ENCODE results near the gene CRNN.

The CRNN gene

DNA sequence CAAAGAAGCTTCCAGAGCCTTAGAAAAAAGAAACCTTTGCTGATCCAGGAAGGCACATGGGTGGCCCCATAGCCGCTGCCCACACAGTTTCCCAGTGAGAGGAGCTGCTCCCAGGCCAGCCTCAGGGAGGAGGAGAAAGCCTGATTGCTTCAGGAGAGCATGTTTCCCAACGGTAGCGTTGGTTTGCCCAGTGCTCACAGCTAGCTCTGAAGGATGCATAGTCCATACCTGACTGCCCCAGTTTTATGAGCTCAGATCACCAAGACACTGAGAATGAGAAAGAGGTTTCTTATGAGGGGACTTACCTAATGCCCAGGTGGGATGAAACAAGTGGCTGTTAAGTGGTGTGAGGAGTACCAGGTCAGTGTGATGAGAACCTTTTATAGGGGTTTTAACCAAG lies at the start of gene CRNN:
Gene CRNN (minus strand): TSS at position 355 of the 400 bp plus-strand sequence. CDS start 2,030 bp downstream, outside the sequence.
- no peak for DNase-seq (ENCODE audit: low read depth)

- no peak for DNase-seq (ENCODE audit: low read depth)
Observed at GRCh38 chr1:152462636-152463035, 48.6 kb upstream of the CRNN start.

DNA sequence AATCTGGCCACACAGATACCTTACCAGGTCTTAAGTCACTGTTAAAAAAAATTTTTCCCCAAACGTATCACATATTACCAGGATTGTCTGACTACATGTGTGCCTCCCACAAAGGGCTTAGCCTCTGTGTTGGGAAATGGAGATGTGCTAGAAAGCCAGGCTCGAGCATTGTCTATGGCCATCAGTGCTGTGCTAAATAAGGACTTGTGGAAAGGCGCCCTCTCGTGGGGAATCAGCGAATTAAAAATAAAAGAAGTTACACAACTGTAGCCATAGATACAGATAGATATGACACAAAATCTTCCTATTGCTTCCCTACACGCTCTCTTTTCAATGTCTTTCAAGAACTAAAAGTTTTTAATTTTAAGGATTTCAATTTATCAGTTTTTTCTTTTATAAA lies 47.5 kb upstream of the CRNN start:
- peak; percentile 40 for DNase-seq (ENCODE audit: low read depth)

DNA sequence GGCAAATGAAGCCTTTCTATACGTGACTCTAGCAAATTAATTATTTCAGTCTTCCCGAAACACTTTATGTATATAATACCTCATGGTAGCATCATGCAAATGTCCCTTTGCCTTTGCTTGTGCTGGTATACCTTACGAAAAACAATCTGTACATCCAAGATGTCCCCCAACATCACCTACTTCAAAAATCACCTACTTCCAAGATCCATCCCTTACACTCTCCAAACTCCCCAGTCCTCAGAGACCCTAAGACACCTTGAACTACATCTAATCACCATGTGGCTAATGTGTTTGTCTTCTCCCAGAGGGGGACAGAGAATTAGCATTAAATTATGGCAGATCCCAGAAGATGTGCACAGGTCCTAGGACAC lies 46.5 kb upstream of the CRNN start:
- DNase-seq (ENCODE audit: low read depth): no peak

DNA sequence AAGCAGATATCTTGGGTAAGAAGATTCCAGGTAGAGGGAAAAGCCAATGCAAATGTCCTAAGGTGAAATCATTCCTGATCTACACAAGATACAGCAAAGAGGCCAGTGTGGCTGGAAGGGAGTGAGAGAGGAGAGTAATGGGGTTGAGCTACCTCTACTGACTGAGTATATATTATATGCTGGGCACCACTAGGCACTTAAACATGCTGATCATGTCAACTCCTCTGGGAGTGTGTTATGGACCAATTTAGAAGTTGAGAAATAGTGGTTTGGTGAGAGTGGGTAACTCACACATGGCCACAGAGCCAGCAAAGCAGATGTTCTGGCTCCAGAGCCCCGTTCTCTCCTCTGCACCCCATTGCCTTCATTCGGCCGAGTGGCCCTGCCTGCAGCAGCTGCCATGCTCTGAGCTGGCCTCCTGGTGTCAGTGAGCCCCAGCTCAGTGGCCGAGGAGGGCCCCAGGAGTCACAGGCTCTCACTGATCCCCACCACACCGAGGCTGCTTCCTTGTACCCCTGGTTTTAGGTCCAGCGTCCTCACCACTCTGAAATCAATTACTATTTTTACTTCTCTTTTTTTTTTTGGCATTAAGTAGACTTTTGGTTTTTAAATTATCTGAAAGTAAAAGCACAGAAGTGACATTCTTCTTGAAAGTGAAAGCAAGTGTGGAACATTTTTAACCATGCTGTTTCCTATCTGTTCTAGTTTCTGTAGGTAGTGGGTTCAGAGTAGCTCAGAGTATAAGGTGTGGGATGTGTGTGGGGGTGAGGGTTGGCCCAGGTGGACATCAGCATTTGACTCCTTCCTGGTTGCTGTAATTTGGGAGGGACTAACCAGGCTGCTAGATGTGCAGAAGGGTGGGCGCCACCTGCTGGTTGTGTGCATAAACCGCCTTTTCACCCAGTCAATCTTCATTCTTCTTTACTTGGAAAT lies 45.8 kb upstream of the CRNN start:
- DNase-seq (ENCODE audit: low read depth): peak; percentile 63

DNA sequence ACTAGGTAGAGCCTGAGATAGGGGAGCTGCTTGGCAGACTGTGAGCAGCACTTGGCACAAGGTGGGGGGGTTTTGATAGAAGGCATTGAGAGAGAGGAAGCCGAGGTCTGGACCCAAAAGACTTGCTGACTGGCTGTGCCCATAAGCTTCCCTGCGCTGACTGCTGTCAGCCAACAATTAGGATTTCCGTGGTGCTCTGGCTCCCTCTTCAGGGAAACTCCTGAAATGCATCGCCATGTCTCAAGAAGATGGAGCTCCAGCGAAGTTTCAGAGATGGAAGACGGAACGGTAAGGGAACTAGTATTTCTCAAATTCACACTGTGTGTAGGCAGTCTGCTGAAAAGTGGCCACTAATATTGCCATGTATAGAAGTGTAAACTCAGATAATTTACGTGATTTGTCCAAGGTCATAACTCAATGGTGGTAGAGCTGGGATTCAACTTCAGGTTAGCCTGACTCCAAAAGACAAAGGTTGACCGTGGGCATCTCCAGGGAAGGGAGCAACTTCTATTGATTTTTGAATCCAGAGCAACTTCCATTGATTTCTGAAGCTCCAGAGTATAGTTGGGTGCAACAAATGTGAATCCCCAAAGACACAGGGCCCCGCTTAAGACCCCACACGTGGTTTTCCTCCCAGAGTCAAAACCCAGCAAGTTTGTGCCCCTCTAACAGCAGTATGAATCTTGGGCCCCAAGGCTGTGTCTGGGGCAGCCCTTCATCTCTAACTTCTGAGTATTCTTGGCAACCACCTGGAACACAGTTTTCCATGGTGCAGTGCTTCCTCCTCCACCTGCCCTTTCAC lies 44.5 kb upstream of the CRNN start:
- DNase-seq (ENCODE audit: low read depth): peak; percentile 78

DNA sequence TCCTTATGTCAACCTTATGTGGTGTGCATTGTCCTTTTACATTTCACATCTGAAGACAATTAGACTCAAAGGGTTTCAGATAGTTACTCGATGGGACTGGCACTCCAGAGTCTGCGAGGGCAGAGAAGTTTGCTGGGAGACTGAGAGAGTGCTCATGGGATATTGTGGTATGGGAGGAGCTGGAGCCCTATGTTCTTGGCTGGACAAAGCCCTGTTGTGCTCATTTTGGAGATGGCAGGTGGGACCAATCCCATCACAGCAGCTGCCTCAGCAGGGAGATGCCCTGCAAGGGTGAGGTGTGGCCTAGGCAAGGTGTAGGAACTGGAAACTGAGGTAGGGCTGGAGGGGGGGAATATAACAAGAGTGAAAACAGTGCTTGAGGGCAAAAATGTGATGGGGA lies 43.5 kb upstream of the CRNN start:
- no peak for DNase-seq (ENCODE audit: low read depth)

DNA sequence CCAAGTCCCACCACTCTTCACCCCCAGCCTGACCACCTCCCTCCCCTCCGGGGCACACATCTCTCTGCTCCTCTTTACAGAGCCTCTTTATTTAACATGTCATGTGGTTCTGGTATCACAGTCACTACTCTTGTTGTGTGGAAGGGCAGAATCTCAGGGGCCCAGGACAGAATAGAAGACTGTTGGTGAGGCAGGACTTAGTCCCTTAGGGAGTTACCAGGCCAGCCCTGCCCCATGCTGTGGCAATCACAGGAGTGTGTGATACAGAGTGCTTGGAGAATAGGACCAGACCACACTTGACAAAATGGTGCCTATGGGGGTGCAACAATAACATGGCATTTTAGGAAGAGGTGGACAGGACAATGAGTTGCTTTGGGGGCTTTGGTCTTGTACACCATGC lies 43.0 kb upstream of the CRNN start:
- DNase-seq (ENCODE audit: low read depth): no peak

DNA sequence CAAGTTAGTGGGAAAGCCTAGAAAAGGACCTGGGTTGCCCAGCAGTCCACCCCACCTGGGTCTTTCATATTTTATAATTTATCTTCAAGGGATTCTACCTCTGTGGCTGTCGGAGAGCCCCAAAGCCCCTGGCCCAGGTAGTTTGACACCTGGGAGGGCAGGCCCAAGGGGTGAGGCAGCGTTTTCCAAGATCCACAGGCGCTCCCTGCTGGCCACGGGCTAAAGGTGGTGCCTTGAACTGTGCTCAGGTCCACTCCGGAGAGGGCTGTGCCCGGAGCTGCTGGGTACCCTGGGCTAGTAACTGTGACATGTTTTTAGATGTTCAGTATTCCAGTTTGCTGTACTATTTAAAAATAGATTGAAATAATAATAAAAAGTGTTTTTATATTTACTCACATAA lies 37.2 kb upstream of the CRNN start:
- no peak for DNase-seq (ENCODE audit: low read depth)

GRCh38 chr1:152449661-152450060 lies 35.6 kb upstream of the CRNN start:
- no peak for DNase-seq (ENCODE audit: low read depth)

DNA sequence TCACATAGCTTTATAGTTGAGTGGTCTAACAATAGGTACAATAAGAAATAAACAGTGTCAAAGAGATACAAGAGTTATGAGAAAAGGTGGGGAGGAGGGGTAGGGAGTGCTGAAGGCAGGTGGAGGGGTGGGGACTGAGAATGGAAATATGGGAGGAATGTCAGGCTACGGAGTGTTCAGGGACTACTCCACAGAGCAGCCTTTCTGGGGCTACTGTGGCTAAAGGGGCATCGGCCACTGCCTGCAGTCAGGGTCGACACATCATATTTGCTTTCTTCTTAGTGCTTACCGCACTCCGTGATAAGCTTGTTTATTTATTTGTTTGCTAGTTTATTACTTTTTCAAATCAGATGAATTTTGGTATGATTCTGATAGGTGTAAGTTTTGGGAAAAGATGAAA lies 34.4 kb upstream of the CRNN start:
- DNase-seq (ENCODE audit: low read depth): no peak

- DNase-seq (ENCODE audit: low read depth): no peak
Observed at GRCh38 chr1:152448095-152448494, 34.0 kb upstream of the CRNN start.

GRCh38 chr1:152447484-152447883 lies 33.4 kb upstream of the CRNN start:
- DNase-seq (ENCODE audit: low read depth): no peak

- DNase-seq (ENCODE audit: low read depth): no peak
Observed at GRCh38 chr1:152444045-152444444, 30.0 kb upstream of the CRNN start.

GRCh38 chr1:152442765-152443164 lies 28.7 kb upstream of the CRNN start:
- no peak for DNase-seq (ENCODE audit: low read depth)

DNA sequence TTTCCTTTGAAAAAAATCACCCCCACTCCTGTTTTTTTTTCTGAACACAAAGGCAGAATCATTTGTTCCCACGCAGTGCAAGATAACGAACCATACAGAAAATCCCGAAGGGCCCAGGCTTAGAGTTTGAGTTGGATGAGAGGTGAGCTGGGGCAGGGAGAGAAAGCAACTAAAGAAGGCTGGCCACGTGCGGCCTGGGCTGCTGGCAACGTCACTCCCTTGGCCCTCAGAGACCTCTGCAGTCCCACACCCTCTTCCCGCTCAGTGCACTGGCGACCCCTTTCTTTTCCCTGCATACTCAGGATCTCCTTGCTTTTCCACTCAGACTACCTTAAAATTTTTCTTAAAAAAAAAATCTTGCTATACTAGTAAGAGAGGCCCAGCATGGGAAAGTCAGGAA lies 28.2 kb upstream of the CRNN start:
- DNase-seq (ENCODE audit: low read depth): no peak

- DNase-seq (ENCODE audit: low read depth): no peak
Observed at GRCh38 chr1:152441756-152442155, 27.7 kb upstream of the CRNN start.

- peak; percentile 67 for DNase-seq (ENCODE audit: low read depth)
Observed at GRCh38 chr1:152440635-152441471, 26.8 kb upstream of the CRNN start.

DNA sequence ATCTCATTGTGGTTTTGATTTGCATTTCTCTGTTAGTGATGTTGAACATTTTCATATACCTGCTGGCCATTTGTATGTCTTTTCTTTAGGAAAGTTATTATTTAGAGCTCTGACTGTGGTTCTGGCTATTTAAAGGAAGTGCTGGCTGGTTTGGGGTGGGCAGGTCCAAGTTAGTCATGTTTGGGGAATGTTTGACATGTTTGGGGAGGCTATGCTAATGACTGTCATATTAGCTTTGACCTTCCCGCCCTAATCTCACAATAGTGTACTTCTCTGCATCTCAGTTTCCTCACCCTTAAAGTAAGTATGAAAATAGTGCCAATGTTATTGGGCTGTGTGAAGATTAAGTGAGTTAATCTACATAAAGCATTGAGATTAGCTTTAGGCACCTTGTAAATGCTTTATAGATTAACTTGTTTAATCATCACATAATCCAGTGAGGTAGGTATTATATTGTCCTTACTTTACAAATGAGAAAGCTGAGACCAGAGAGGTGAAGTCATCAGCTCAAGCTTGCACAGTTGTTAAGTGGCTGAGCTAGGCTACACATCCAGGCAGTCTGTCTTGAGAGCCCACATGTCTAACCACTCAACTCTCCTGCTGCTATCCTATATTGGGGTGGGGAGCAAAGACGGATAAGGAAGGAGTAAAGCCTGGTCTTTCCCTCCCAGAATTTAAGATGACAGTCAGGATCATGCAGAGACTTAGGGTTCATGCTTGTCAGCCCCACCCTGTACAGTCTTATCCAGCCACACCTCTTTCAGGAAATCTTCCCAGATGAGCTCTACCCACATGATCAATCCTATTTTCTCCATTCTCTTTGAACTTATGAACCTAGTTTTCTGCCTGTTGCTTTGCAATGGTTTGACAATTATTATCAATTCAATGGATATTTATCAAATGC lies 22.8 kb upstream of the CRNN start:
- DNase-seq (ENCODE audit: low read depth): no peak

DNA sequence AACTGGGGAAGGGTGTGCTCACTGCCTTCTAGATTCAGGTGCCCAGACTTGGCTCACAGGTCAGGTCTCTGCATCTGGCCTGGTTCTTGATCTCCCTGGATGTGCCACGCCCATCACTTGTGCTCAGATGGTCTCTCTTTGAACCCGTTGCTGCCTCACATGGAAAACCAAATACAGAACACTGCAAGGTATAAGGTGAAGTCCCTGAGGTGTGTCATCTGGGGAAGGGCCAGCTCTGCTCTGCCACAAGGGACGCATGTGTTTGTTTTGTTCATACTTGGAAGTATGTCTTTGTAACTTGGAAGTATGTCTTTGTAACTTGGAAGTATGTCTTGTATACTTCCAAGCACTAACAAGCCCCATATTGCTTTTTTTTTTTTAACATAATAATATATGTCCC lies 13.4 kb upstream of the CRNN start:
- DNase-seq (ENCODE audit: low read depth): no peak

- DNase-seq (ENCODE audit: low read depth): no peak
Observed at GRCh38 chr1:152426731-152427130, 12.7 kb upstream of the CRNN start.
